Measurements from ENCODE around the gene PAQR7.
"Not testable (repeated sequence)": the region's sequence is repeated elsewhere in the genome, so short reads cannot be mapped to it uniquely, and the experiment has no call there.

Gene PAQR7

GRCh38 chr1:25843483-25843882, 32.0 kb downstream of the PAQR7 start:
- no peak for DNase-seq

GRCh38 chr1:25839808-25840207, 35.7 kb downstream of the PAQR7 start:
- not testable (repeated sequence) for DNase-seq

- DNase-seq: no peak
Observed at GRCh38 chr1:25837262-25837875, 38.1 kb downstream of the PAQR7 start.

- no peak for DNase-seq
Observed at GRCh38 chr1:25836695-25837094, 38.8 kb downstream of the PAQR7 start.

- DNase-seq: no peak
Observed at GRCh38 chr1:25834894-25835293, 40.6 kb downstream of the PAQR7 start.

- no peak for DNase-seq
Observed at GRCh38 chr1:25833158-25833557, 42.4 kb downstream of the PAQR7 start.

DNA sequence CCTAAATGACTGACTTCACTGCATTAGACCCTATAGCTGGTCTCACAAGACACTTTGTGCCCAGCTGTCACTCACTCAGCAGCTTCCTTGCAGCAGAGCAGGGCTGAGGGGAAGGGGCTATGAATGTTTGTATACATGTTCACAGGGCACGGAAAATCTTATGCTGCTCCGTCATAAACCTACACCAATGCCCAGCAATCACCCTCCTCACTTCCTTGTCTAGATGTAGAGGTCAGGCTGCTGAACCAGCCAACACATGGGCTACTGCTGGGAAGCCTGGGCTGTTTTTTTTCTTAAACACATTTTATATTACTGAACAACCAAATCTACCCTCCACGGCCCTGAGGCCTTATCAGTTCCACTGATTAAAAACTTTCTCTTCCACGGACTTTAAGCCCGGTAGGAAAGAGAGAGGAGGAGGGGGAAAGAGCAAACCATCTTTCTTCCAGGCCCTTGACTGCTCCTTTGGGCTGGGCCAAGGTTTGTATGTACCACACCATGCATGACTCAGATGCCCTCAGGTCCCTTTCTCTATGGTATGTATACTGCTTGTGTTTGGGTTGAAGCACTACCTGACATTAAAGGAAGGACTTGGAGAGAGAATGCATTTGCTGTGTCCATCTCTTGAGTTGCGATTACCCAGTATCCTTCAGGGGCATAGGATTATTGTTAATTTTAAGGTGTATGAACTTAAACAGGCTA, 43.0 kb downstream of the PAQR7 start:
- DNase-seq: no peak

DNA sequence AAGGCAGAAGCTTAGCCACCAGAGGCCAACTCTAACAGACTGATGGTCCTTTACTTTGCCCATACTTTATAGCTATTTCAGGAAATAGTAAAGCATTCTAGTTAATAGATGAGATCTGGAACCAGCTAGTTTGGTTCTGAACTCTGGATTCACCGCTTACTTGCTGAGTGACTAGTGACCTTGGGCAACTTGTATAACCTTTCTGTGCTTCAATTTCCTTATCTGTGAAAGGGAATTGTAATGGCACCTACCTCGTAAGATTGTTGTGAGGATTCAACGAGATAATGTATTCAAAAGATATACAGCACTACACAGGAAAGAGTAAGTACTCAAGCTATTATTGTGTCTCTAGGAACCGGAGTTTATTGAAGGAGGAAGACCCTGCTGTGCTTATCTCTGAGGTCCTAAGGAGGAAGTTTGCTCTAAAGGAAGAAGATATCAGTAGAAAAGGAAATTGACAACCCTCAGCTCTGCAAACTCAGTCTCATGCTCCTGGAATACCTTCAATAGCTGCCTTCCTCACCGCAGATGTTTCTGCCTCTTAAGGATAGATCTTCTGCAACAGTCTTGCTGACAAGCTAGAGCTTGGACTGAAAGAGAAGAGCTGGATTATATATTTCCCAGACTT, 43.8 kb downstream of the PAQR7 start:
- DNase-seq: no peak

DNA sequence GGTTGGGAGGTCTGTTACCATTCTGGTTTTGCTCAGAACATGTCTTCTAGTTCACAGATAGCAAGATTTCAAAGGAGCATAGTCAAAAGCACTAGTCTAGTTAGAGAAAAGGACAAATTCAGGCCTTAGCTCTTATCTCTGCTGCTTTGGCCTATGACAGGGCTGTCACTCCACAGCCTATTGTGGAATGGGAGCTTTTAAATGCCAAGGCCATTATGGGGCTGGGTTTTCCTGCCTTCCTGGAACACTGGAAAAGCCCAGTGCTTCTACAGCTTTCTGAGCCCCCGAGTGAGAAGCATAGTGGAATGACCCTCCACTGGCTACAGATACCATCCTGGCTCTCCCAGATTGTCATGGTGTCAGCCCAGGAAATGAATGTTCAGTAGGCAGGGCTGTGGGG, 46.5 kb downstream of the PAQR7 start:
- DNase-seq: no peak

- no peak for DNase-seq
Observed at GRCh38 chr1:25828491-25828890, 47.0 kb downstream of the PAQR7 start.

DNA sequence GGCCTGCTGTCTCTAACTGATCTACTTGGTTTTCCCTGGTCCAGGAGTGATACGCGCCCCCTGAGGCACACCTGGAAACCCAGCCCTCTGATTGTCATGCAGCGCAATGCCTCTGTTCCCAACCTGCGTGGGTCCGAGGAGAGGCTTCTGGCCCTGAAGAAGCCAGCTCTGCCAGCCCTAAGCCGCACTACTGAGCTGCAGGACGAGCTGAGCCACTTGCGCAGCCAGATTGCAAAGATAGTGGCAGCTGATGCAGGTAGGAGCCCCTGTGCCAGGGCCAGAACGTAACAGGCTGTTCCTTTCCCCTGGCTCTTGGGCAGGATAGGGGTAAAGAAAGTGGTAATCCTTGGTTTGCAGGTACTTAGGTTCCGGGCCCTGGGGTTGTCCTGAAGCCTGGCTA, 48.9 kb downstream of the PAQR7 start:
- no peak for DNase-seq

DNA sequence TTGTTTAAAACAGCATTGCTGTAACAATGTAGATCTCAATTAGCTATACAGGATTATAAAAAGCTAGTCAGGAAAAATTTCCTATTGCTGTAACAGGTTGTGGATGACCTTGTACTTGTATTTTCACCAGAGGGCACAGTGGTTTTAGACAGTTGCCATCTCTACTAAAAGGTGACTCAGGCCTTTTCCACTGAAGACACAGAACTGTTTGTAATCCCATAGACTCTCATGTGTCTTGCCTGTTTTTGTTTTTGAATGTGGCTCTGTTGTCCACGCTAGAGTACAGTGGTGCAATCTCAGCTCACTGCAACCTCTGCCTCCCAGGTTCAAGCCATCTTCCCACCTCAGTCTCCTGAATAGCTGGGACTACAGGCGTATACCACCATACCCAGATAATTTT, 49.9 kb downstream of the PAQR7 start:
- DNase-seq: no peak

DNA sequence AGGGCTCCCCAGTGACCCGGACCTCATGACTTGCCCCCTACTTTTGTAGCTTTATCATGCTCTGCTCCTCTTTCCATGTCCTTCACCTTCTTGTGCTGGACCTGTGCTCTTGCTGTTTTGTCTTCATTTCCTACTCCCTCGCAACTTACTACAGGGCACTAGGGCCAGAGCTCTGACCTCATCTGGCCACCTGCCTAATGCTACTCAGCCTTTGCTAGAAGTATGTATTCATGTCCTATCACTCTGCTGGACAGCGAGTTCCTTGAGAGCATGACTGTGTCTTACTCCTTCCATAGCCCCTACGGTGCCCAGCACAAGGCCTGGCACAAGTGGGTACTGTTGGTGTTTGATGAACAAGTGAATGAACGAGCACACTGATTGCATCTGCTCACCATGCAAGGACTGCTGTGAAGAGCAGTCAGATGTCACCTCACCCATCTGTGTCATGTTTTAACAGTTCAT, 53.8 kb downstream of the PAQR7 start:
- DNase-seq: no peak

GRCh38 chr1:25821112-25821476, 54.4 kb downstream of the PAQR7 start:
- no peak for DNase-seq

DNA sequence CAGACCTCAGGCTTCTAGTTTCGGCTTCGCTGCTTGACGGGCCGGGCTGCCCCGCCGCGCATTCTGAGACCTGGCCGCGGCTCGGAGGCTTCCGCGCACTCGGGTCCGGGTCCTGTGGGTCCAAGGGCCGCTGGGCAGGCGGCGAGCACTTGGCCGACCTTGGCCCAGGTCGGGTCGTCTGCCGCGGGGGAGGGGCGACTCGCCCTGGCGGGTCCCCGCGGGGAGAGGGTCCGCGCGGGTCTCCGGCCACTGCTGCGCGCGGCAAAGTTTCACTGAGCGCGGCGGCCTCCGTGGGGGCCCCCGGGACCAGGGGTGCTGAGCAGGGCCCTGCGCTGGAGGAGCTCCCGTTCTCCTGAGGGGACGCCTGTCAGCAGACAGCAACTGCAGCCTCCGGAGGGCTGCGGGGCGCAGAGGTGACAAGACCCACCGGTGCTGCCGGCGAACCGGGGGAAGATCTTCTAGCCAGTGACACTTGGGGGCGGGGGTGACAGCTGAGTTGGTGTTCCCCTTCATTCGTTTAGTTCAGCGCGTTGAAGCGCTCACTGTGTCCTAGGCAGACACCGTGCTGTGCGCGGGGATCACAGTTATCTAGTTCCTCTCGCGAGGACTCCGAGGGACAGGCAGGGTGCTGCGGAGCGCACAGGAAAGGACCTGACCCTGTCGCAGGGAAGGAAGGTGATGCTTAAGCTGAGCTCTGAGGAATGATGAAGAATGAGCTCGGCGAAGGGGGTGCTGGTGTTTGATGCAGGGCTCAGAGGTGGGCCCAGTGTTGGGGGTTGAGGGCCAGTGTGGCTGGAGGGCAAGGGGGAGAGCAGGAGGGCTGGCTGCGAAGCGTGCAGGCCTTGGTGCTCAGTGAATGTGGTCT, 55.0 kb downstream of the PAQR7 start:
- DNase-seq: peak; percentile 58

DNA sequence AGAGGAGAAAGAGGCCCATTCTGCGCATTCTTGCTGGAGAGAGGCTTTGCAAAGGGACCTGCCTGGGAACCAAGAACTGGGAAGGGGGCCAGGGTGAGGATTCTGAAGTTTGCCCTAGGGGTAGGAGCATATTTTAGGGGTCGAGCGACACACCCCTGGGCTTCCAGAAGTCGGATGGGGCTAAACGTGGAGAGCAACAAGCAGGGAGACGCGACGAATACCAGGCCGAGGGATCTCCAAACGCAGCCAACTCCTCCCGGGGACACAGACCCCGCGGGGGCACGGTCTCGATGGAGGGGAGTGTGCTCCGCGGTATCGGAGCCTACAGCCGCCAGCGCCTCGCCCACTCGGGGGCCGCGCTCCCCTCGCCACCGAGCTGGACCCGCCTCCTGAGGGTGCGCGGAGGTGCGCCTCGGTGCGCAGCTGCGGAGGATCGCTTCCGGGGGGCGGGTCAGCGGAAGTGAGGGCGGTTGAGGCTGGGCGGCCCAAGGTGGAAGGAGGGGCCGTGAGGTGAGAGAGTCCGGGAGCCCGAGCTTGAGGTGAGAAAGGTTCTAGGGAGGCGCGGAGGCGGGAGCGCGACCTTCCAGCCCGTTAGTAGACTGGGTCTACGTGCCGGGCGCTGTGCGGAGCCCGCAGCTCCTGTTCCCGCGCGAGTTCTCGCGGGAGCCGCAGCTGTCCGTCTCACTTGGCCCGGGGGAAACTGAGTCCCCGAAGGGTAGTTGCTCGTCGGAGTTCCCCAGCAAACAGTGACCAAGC, 55.8 kb downstream of the PAQR7 start, which contains the start of gene MTFR1L:
TSS of gene MTFR1L (plus strand) at position 464 of the 756 bp plus-strand sequence. CDS start 3,151 bp downstream, outside the sequence.
- peak; percentile 66 for DNase-seq

- no peak for DNase-seq
Observed at GRCh38 chr1:25818569-25818968, 56.9 kb downstream of the PAQR7 start.

GRCh38 chr1:25817840-25818501, 57.5 kb downstream of the PAQR7 start:
- DNase-seq: no peak

GRCh38 chr1:25816112-25816718, 59.3 kb downstream of the PAQR7 start:
- DNase-seq: no peak

DNA sequence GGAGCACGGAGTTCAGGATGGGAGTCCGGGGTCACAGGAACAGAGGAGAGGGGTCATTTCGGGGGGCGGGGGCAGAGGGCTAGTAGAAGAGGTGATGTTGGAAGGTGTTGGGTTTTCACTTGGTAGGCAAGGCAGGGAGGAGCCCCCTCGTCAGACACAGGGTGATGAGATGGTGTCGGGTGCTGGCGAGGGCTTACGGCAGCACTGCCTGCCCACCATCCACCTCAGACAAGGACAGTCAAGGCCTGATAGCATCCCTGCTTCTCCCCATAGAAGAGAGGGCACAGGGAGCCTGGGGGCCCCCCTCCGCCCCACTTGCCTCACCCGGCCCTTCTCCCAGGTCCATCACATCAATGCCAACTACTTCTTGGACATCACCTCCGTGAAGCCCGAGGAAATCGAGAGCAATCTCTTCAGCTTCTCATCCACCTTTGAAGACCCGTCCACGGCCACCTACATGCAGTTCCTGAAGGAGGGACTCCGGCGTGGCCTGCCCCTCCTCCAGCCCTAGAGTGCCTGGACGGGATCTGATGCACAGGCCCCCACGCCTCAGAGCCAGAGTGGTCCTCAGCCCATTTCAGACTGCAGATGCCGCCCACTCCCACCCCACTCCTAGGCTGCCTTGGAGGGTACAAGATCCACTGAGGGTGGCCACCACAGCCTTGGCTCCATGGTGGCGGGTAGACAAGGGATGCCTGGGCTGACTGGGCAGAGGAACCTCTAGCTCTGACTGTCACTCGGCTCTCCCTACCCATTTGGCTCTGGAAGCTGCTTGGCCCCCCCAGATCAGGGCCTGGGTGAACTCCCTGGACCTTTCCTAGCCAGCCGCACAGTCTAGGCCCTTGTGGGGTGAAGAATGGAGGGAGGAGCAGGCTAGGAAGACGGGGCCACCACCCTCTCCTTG, 60.0 kb downstream of the PAQR7 start:
- no peak for DNase-seq

All from fibroblast of skin of right quadriceps (primary cell).